Gastroesophageal sphincter (tissue), 3 donors: Measurements from ENCODE around the gene TSPYL4.

ENCODE experiments used
- EP300 ChIP-seq: sonication (generic); formaldehyde crosslinking; IDR thresholded peaks from one replicate; pipeline ENCODE4 v1.6.1; 2017; ENCODE audit warnings: antibody characterized with exemption, mild to moderate bottlenecking
- POLR2A ChIP-seq, 2 donors: fragments of 450-650 bp; IDR thresholded peaks; one replicate each; pipeline ENCODE4 v1.6.1; 2017; ENCODE audit warnings: antibody characterized with exemption in 2 of 2, mild to moderate bottlenecking in 2 of 2, moderate library complexity in 1 of 2
- POLR2AphosphoS5 ChIP-seq: sonication (generic); formaldehyde crosslinking; IDR thresholded peaks from one replicate; pipeline ENCODE4 v1.6.1; 2017; ENCODE audit warnings: antibody characterized with exemption
- TF ChIP-seq, protein P1 (sequence below), 4 experiments: fragments of 200-600 bp in 2 of 4; fragments of 450-650 bp in 2 of 4; sonication (generic) in 1 of 4; IDR thresholded peaks; one replicate each; pipeline ENCODE4 v1.5.1; 2017 to 2019; ENCODE audit warnings: antibody characterized with exemption in 4 of 4, mild to moderate bottlenecking in 2 of 4, moderate library complexity in 2 of 4

DNA sequence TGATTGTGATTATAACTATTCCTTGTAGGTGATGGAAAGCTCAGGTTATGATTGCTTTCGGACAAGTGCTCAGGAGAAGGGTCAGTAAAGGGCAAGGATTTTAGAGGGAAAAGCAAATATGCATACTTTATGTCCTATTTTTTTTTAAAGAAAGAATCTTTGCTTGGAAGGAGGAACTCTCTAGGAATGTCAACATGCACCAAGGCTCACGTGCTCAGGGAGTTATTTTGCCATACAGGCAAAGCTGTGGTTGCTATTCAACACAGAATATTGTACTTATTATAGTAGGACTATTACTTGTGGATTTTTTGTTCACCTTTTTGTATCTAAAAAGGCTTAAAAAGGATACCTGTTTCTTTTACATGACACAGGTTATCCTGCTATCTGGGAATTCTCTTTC lies 28.8 kb upstream of the TSPYL4 start:
- TF ChIP-seq, protein P1, sequence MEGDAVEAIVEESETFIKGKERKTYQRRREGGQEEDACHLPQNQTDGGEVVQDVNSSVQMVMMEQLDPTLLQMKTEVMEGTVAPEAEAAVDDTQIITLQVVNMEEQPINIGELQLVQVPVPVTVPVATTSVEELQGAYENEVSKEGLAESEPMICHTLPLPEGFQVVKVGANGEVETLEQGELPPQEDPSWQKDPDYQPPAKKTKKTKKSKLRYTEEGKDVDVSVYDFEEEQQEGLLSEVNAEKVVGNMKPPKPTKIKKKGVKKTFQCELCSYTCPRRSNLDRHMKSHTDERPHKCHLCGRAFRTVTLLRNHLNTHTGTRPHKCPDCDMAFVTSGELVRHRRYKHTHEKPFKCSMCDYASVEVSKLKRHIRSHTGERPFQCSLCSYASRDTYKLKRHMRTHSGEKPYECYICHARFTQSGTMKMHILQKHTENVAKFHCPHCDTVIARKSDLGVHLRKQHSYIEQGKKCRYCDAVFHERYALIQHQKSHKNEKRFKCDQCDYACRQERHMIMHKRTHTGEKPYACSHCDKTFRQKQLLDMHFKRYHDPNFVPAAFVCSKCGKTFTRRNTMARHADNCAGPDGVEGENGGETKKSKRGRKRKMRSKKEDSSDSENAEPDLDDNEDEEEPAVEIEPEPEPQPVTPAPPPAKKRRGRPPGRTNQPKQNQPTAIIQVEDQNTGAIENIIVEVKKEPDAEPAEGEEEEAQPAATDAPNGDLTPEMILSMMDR (IDR thresholded peaks at IDR 0.05) = no peak
- no peak for TF ChIP-seq POLR2A (IDR thresholded peaks at IDR 0.05)
- TF ChIP-seq POLR2AphosphoS5 = no peak
- TF ChIP-seq EP300 = no peak
